Activated T-cell treated with anti-CD3 and anti-CD28 coated beads, Interleukin-2, amount 50 U/mL, for 4 hours (primary cell): ENCODE measurements around the gene PEX6. TPM values are rescaled to one million over a fixed set of nuclear protein-coding genes. Genes with fewer than 3 reads are reported as not detected.
A peak's percentile ranks its signal among the peaks of the same experiment; 100 is the strongest.

Experiments used
- ATAC-seq, 2 donors: fragments of 200-7000 bp; cut with Tn5 transposase; one replicate each; pipeline ENCODE4 v1.10.0; 2021
- DNase-seq: peaks from one replicate; pipeline ENCODE4 v3.0.0-alpha.2; 2020
- H3K27me3 Mint-ChIP-seq: one replicate; pipeline ENCODE4 v1.8.0; 2021; ENCODE audit warnings: low read depth, mixed read lengths
- H3K36me3 Mint-ChIP-seq: one replicate; pipeline ENCODE4 v1.8.0; 2022; ENCODE audit warnings: mixed read lengths; ENCODE audit not compliant: insufficient read depth
- H3K4me1 Mint-ChIP-seq: one replicate; pipeline ENCODE4 v1.8.0; 2021; ENCODE audit warnings: low read depth, mixed read lengths
- H3K4me3 Mint-ChIP-seq: one replicate; pipeline ENCODE4 v1.8.0; 2021; ENCODE audit warnings: mild to moderate bottlenecking, moderate library complexity, mixed read lengths
- H3K9me3 Mint-ChIP-seq: one replicate; pipeline ENCODE4 v1.8.0; 2021; ENCODE audit warnings: mixed read lengths
- total RNA-seq, 3 donors: library from RNA; stranded (reverse); gene quantifications; one replicate each; pipeline ENCODE4 v1.2.1, GENCODE V29; 2021

Gene PEX6
- total RNA-seq, 3 donors from 2014 or later: 4.2 to 13.2 (median 10.9) TPM

- no peak for ATAC-seq
- DNase-seq: no peak
- Mint-ChIP-seq H3K27me3 (no peaks in the 10 kb centered on the region), H3K36me3 (peaks cover 11% of the 10 kb centered on the region), H3K9me3 (no peaks in the 10 kb centered on the region), H3K4me1 (peaks cover 60% of the 10 kb centered on the region), H3K4me3 (peak overlapping the region; percentile 95)
Observed at GRCh38 chr6:42984924-42985475, 6.0 kb upstream of the PEX6 start.

DNA sequence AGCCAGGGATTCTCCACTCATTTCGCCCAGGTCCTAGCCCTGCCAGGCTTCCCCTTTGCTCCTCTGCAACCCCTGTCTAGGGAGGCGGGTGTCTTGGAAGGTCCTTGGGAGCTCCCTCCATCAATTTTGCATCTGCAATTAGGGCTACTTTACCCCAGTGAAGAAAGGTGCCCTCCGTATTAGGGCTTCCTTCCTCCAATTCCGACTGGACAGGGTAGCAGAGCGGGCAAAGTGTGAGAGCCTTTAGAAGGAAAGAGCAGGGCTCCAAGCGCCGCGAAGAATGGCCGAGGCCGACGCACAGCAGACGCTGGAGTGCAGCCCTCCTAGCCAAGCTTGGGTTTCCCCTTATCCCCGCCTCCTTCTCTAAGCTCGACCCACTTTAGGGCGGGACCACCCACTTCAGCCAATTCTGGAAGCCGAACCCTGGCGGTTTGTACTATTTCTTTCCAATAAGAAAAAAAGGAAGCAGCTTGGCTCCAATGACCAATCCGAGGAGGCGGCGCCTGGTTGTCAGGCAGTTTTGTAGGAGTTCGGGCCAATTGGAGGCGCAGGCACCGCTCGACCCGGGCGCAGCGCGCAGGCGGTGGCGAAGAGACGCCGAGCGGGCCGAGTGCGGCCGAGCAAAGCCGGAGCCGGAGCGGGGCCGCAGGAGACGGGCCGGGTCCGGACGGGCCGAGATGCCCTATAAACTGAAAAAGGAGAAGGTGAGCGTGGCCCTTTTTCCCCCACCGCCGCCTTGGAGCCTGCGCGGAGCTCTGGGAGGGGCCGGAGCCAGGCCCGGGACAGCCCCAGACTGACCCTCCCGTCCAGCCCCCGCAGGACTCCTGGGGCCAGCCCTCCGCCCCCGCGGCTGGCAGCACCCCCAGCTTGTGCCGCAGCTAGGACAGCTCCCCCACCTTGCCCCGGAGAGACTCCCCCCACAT is 5.3 kb upstream of the PEX6 start, which contains the start of gene PPP2R5D:
TSS of gene PPP2R5D (plus strand) at position 570 of the 923 bp plus-strand sequence. CDS start at position 678, 108 bp downstream.
- peak; percentile 94 for DNase-seq
- H3K4me3 Mint-ChIP-seq: peak within 1 kb of the TSS; percentile 95
- peaks cover 9% of the 10 kb centered on the region for H3K36me3 Mint-ChIP-seq
- no peaks in the 10 kb centered on the region for H3K27me3 Mint-ChIP-seq
- ATAC-seq: peak; percentile 92 to 93
- no peaks in the 10 kb centered on the region for H3K9me3 Mint-ChIP-seq
- H3K4me1 Mint-ChIP-seq: peaks cover 67% of the 10 kb centered on the region

DNA sequence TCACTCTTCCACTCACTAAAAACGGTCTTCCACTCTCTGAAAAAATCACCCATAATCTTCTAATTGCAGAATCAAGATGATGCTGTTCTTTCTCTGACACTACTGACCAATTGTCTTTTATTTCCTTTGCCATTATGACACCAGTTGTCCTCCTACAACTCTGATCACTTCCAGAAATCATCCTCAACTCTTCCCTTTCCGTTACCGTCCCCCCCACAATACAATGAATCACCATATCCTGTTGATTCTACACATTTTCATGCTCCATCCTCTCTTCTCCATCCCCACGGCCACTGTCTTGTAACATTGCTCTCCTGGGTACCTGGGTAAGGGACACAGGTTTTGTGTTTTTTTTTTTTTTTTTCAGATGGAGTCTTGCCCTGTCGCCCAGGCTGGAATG is 2.9 kb upstream of the PEX6 start:
- Mint-ChIP-seq H3K36me3 (peaks cover 2% of the 10 kb centered on the region), H3K4me1 (peaks cover 58% of the 10 kb centered on the region), H3K27me3 (no peaks in the 10 kb centered on the region), H3K4me3 (no peak overlapping the region), H3K9me3 (no peaks in the 10 kb centered on the region)
- ATAC-seq (no peak), DNase-seq (no peak)

DNA sequence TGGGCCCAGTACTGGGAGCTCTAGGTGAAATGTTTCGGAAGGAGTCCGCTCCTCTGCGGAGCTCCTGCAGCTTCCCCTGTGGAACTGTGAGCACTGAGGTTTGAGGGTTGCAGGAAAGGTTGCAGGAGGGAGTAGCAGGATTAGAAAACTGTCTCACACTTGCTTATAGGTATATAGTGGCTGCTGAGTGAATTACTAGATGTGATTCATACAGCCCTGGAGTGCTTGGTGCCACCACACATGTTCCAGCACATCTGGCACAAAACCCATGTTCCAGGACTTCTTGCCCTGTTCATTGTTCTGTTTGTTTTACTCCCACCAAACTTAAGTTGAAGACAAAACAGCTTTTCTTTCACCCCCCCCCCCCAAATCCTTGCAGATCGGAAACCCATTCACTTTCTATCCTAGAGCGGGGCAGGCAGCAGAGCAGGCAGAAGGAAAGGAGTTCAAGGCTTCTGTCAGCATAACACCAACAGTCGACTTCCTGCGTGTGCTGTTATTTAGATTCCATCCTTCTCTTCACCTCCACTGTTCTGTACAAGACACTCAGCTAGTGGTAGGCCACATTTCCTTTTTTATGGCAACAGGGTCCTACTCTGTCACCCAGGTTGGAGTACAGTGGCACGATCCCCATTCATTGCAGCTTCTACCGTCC is 669 bp upstream of the PEX6 start:
- DNase-seq (no peak), ATAC-seq (peak; percentile 34 to 35)
- Mint-ChIP-seq H3K4me3 (peak overlapping the region; percentile 89), H3K27me3 (no peaks in the 10 kb centered on the region), H3K9me3 (no peaks in the 10 kb centered on the region), H3K4me1 (peaks cover 51% of the 10 kb centered on the region), H3K36me3 (peaks cover 3% of the 10 kb centered on the region)

DNA sequence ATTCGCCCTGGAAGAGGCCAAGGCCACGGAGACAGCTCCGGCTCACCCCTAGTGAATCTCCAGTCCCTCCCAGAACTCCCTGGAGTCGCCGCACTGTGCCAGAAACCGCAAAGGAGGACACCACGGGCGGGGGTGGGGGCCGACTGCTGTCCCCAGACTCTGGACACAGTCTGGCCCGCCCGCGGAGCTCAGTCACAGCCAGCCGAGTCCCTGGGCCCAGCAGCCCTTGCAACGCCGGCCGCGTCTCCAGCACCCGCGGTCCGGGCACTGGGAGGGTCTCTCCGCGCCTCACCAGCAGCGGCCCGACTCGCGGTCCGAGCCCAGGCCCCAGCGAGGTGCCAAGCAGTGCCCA is 518 bp downstream of the PEX6 start:
- H3K9me3 Mint-ChIP-seq: no peaks in the 10 kb centered on the region
- H3K4me1 Mint-ChIP-seq: peaks cover 48% of the 10 kb centered on the region
- peaks cover 6% of the 10 kb centered on the region for H3K36me3 Mint-ChIP-seq
- no peaks in the 10 kb centered on the region for H3K27me3 Mint-ChIP-seq
- ATAC-seq (no peak), DNase-seq (peak; percentile 8)
- H3K4me3 Mint-ChIP-seq: peak overlapping the region; percentile 92

GRCh38 chr6:42974919-42975505 is 4.0 kb downstream of the PEX6 start:
- peaks cover 37% of the 10 kb centered on the region for H3K4me1 Mint-ChIP-seq
- peaks cover 6% of the 10 kb centered on the region for H3K36me3 Mint-ChIP-seq
- H3K27me3 Mint-ChIP-seq: no peaks in the 10 kb centered on the region
- H3K4me3 Mint-ChIP-seq: no peak overlapping the region
- no peaks in the 10 kb centered on the region for H3K9me3 Mint-ChIP-seq
- DNase-seq: no peak
- ATAC-seq: no peak

- no peak for ATAC-seq
- Mint-ChIP-seq H3K4me1 (peaks cover 29% of the 10 kb centered on the region), H3K36me3 (peaks cover 6% of the 10 kb centered on the region), H3K9me3 (no peaks in the 10 kb centered on the region), H3K27me3 (no peaks in the 10 kb centered on the region), H3K4me3 (no peak overlapping the region)
- no peak for DNase-seq
Observed at GRCh38 chr6:42973926-42974325, 5.1 kb downstream of the PEX6 start.

- peaks cover 21% of the 10 kb centered on the region for H3K4me1 Mint-ChIP-seq
- DNase-seq (no peak), ATAC-seq (no peak)
- peaks cover 4% of the 10 kb centered on the region for H3K36me3 Mint-ChIP-seq
- H3K27me3 Mint-ChIP-seq: no peaks in the 10 kb centered on the region
- no peaks in the 10 kb centered on the region for H3K9me3 Mint-ChIP-seq
- H3K4me3 Mint-ChIP-seq: no peak overlapping the region
Observed at GRCh38 chr6:42971746-42972327, 7.1 kb downstream of the PEX6 start.

DNA sequence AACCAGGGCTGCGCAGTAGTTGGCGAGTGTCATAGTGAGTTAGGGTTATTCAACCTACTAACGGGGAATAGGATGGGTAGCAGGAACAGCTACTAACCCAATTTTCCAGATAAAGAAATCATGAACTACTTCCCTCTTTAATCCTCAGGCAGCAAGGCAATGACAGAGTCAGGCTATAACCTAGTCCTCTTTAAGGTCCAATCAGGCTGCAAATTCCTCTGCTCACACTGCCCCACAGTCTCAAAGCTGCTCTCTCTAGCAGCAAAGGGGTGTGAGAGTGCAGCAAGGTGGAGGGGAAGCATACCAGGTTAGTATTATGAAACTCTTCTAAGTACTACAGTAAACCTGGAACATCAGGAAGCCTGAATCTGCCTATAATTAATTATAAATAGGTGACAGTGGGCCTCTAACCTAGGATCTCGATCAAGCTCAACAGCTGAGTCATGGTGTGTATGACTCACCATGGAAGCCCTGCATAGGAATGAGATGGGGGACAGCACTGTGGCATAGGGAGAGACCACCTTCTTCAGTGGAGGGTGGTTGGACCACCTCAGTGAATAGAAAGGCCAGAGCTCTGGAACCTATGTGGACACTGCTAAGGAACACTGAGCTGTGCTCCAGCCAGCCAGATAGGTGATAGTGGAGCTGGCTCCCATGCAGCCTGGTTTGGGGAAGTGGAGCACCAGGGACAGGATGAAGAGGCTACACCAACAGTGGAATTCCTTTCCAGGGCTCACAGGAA is 7.9 kb downstream of the PEX6 start:
- no peaks in the 10 kb centered on the region for H3K27me3 Mint-ChIP-seq
- H3K4me1 Mint-ChIP-seq: peaks cover 16% of the 10 kb centered on the region
- DNase-seq: no peak
- ATAC-seq: peak; percentile 71 to 75
- no peak overlapping the region for H3K4me3 Mint-ChIP-seq
- H3K9me3 Mint-ChIP-seq: no peaks in the 10 kb centered on the region
- peaks cover 4% of the 10 kb centered on the region for H3K36me3 Mint-ChIP-seq

- H3K9me3 Mint-ChIP-seq: no peaks in the 10 kb centered on the region
- H3K36me3 Mint-ChIP-seq: peaks cover 4% of the 10 kb centered on the region
- DNase-seq (no peak), ATAC-seq (no peak)
- H3K27me3 Mint-ChIP-seq: no peaks in the 10 kb centered on the region
- H3K4me3 Mint-ChIP-seq: no peak overlapping the region
- peaks cover 10% of the 10 kb centered on the region for H3K4me1 Mint-ChIP-seq
Observed at GRCh38 chr6:42969934-42970333, 9.0 kb downstream of the PEX6 start.

DNA sequence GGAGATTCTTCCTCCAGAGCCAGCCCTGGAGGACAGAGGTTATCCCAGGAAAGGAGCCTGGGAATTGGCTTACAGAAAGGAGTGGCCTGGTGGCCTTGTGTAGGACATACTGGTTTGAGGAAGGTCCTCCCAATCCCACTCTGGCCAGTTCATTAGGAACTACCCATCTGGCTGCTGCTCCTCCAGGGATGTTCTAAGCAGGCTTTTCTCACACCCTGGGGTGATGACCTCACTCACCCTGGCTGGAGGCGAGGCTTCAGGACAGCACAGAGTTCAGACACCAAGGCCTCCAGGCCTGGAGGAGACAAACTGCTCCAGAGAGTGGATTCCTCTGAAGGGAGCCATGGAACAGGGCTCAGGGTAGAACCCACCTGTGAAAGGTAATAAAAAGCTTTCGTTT is 9.6 kb downstream of the PEX6 start:
- Mint-ChIP-seq H3K4me1 (peaks cover 9% of the 10 kb centered on the region), H3K36me3 (peaks cover 7% of the 10 kb centered on the region), H3K9me3 (no peaks in the 10 kb centered on the region), H3K4me3 (no peak overlapping the region), H3K27me3 (no peaks in the 10 kb centered on the region)
- ATAC-seq (no peak), DNase-seq (no peak)

DNA sequence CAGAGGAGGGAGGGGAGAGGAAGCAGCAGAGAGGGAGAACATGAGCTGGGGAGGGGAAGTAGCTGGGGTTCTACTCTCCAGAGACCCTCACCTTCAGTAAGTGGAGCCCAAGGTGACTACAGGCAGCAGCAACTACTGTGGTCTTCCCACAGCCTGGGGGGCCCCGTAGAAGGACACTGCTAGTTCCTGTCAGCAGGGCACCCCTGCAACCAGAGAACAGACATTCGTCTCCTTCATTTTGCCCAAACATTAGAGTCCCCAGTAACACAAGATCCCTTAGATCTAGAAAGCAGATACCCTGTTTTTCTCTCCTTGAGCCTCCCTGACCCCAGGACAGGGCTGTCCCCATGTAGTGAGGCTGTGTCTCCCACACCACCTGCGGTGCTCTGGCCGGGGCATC is 10.2 kb downstream of the PEX6 start:
- peaks cover 6% of the 10 kb centered on the region for H3K4me1 Mint-ChIP-seq
- H3K4me3 Mint-ChIP-seq: no peak overlapping the region
- no peaks in the 10 kb centered on the region for H3K9me3 Mint-ChIP-seq
- H3K36me3 Mint-ChIP-seq: peaks cover 5% of the 10 kb centered on the region
- H3K27me3 Mint-ChIP-seq: no peaks in the 10 kb centered on the region
- ATAC-seq (no peak), DNase-seq (no peak)

GRCh38 chr6:42968126-42968701 is 10.8 kb downstream of the PEX6 start:
- DNase-seq (no peak), ATAC-seq (no peak)
- Mint-ChIP-seq H3K36me3 (peaks cover 4% of the 10 kb centered on the region), H3K27me3 (no peaks in the 10 kb centered on the region), H3K4me1 (peaks cover 5% of the 10 kb centered on the region), H3K9me3 (no peaks in the 10 kb centered on the region), H3K4me3 (no peak overlapping the region)
